ENCODE measurements around the gene SYT6. TPM values are rescaled to one million over a fixed set of nuclear protein-coding genes. Genes with fewer than 3 reads are reported as not detected.

The SYT6 gene
- total and polyA plus RNA-seq, 10 donors: 0.14 TPM; not detected in 9

- Histone ChIP-seq H3K9me3 (no peaks in the 10 kb centered on the region), H3K27me3 (replicated peaks in 1 of 7) (no peaks in the 10 kb centered on the region), H3K36me3 (no peaks in the 10 kb centered on the region), H3K27ac (no peak overlapping the region), H3K4me1 (peaks cover 0 to 3% (median under 1%) of the 10 kb centered on the region in 6 donors), H3K4me3 (no peak overlapping the region)
- TF ChIP-seq POLR2A (IDR thresholded peaks at IDR 0.05) (no peak), POLR2AphosphoS5 (IDR thresholded peaks at IDR 0.05) (no peak), CTCF (IDR thresholded peaks at IDR 0.05 in 8 of 11, conservative IDR thresholded peaks at IDR 0.05 in 3 of 11) (no peak)
- whole genome bisulfite sequencing, 5 donors: 77 to 95% (median 86%) methylated on average over 6 to 7 of the region's 7 CpGs
- no peak for DNase-seq
- intact Hi-C loops (cut with DNase I; ENCODE audit: low total_unique reads): no loop called here
Observed at GRCh38 chr1:114107474-114108435, 45.9 kb downstream of the SYT6 start.

DNA sequence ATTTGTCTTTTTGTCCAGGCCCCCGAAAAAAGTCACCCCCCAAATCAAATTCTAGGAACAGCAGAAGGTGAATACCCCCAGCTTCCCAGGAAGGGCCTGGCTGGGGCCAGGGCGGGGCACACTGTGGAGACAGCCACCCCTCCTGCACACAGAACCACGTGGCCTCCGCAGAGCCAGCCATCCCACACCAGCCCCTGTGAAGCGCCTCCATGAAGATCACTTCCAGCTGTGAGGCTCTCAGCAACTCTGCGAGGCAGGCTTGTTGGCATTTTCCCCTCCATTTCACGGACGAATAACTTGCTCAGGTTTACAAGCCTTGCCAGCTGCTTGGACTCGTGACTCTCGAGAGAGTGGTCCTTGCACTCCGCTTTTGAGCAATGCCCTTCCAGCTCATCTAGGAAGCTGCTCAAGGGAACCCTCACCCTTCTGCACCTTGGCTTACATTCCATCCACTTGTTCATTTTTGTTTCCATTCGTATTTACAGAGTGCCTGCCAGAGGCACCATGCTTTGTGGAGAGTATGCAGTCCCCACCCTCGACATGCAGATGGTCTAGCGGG is 48.2 kb downstream of the SYT6 start:
- Histone ChIP-seq H3K36me3 (no peaks in the 10 kb centered on the region), H3K4me1 (no peaks in the 10 kb centered on the region), H3K4me3 (no peak overlapping the region), H3K9me3 (no peaks in the 10 kb centered on the region), H3K27me3 (replicated peaks in 1 of 7) (peaks cover 0 to 4% (median 0%) of the 10 kb centered on the region in 7 donors), H3K27ac (no peak overlapping the region)
- TF ChIP-seq POLR2AphosphoS5 (IDR thresholded peaks at IDR 0.05) (no peak), POLR2A (IDR thresholded peaks at IDR 0.05) (no peak), CTCF (IDR thresholded peaks at IDR 0.05 in 8 of 11, conservative IDR thresholded peaks at IDR 0.05 in 3 of 11) (no peak)
- WGBS, 5 donors: 79 to 89% (median 84%) methylated on average over 14 of the region's 14 CpGs
- no peak for DNase-seq
- intact Hi-C loops (cut with DNase I; ENCODE audit: low total_unique reads): no loop called here

GRCh38 chr1:114104949-114105348 is 48.7 kb downstream of the SYT6 start:
- peaks cover 0 to 4% (median 0%) of the 10 kb centered on the region in 7 donors for H3K27me3 ChIP-seq (replicated peaks in 1 of 7)
- 78 to 94% (median 90%) methylated on average over 3 of the region's 3 CpGs for WGBS, 5 donors

More at GRCh38 chr1:114104949-114105348, 48.7 kb downstream of the SYT6 start:
- no peak for DNase-seq
- Histone ChIP-seq H3K4me3 (no peak overlapping the region), H3K9me3 (no peaks in the 10 kb centered on the region), H3K36me3 (no peaks in the 10 kb centered on the region), H3K4me1 (no peaks in the 10 kb centered on the region), H3K27ac (no peak overlapping the region)
- TF ChIP-seq CTCF (IDR thresholded peaks at IDR 0.05 in 8 of 11, conservative IDR thresholded peaks at IDR 0.05 in 3 of 11): no peak
- no peak for TF ChIP-seq POLR2A (IDR thresholded peaks at IDR 0.05)
- no peak for TF ChIP-seq POLR2AphosphoS5 (IDR thresholded peaks at IDR 0.05)
- intact Hi-C loops (cut with DNase I; ENCODE audit: low total_unique reads): no loop called here
